HepG2 (cell line): ENCODE measurements around the gene ZBTB45. TPM values are rescaled to one million over a fixed set of nuclear protein-coding genes. Genes with fewer than 3 reads are reported as not detected.

Experiments used
- ATF7-NPFF ChIP-seq: sonication (generic); formaldehyde crosslinking; IDR thresholded peaks from 2 replicates; pipeline ENCODE4 v1.8.1; 2023; ENCODE audit warnings: mild to moderate bottlenecking, low read depth, missing genetic modification reagents, moderate library complexity
- CHD4 ChIP-seq: fragments of 200-600 bp; sonication (generic); IDR thresholded peaks from 2 replicates; pipeline ENCODE4 v1.7.0; 2017; ENCODE audit warnings: mild to moderate bottlenecking, low read length, borderline replicate concordance
- DNMT3B ChIP-seq: conservative IDR thresholded peaks from 2 replicates; pipeline ENCODE4 v1.6.1; 2016; ENCODE audit warnings: missing biosample characterization, control low read depth
- ETV6 ChIP-seq: sonication (generic); formaldehyde crosslinking; conservative IDR thresholded peaks from 2 replicates; pipeline ENCODE4 v1.4.0; 2020; ENCODE audit warnings: missing genetic modification reagents
- NFIB ChIP-seq: sonication (generic); formaldehyde crosslinking; IDR thresholded peaks from 2 replicates; pipeline ENCODE4 v1.9.0; 2021; ENCODE audit warnings: missing genetic modification reagents, mild to moderate bottlenecking, borderline replicate concordance
- RBAK ChIP-seq: sonication (generic); formaldehyde crosslinking; IDR thresholded peaks from 2 replicates; pipeline ENCODE4 v1.5.1; 2020; ENCODE audit warnings: mild to moderate bottlenecking, missing genetic modification reagents
- SIX4 ChIP-seq: sonication (generic); formaldehyde crosslinking; IDR thresholded peaks from 2 replicates; pipeline ENCODE4 v1.4.0; 2020; ENCODE audit warnings: missing genetic modification reagents
- ZNF24 ChIP-seq: fragments of 450-650 bp; IDR thresholded peaks from 2 replicates; pipeline ENCODE4 v1.6.1; 2017; ENCODE audit warnings: antibody characterized with exemption, mild to moderate bottlenecking
- ZNF367 ChIP-seq: sonication (generic); formaldehyde crosslinking; IDR thresholded peaks from 2 replicates; pipeline ENCODE4 v1.4.0; 2020; ENCODE audit warnings: missing genetic modification reagents, borderline replicate concordance
- ZNF431 ChIP-seq: sonication (generic); formaldehyde crosslinking; IDR thresholded peaks from 2 replicates; pipeline ENCODE4 v1.9.0; 2022; ENCODE audit warnings: missing genetic modification reagents, low read depth, mild to moderate bottlenecking, borderline replicate concordance
- ZNF773 ChIP-seq: sonication (generic); formaldehyde crosslinking; IDR thresholded peaks from 2 replicates; pipeline ENCODE4 v1.4.0; 2020; ENCODE audit warnings: missing genetic modification reagents, borderline replicate concordance
- ZNF776 ChIP-seq: sonication (generic); formaldehyde crosslinking; IDR thresholded peaks from 2 replicates; pipeline ENCODE4 v1.4.0; 2020; ENCODE audit warnings: mild to moderate bottlenecking, missing genetic modification reagents
- polyA plus RNA-seq, 8 experiments: library from polyadenylated mRNA; depleted of rRNA in 3 of 8; stranded (reverse) in 7 of 8; unstranded in 1 of 8; fragments of >200 nt; fragmentation: Illumina TruSeq in 4 of 8; extraction: Trizol in 4 of 8; gene quantifications; 2 replicates each; pipeline versions ENCODE4 v1.2.1 to v1.2.3, GENCODE V29; 2011 to 2016; ENCODE audit warnings: low read depth in 4 of 8, missing spikeins in 1 of 8, mixed read lengths in 1 of 8; ENCODE audit not compliant: insufficient read depth in 1 of 8
- total RNA-seq, 5 experiments: library from RNA; depleted of rRNA; stranded (reverse); fragments of >200 nt; fragmentation: Illumina TruSeq; extraction: Trizol; gene quantifications; 2 replicates each; pipeline ENCODE4 v1.2.3, GENCODE V29; 2016; ENCODE audit warnings: low read depth in 1 of 5
- TF ChIP-seq, protein P1 (sequence below): sonication (generic); formaldehyde crosslinking; IDR thresholded peaks from 2 replicates; pipeline ENCODE4 v1.5.1; 2020; ENCODE audit warnings: mild to moderate bottlenecking, missing genetic modification reagents
- TF ChIP-seq, protein P2 (sequence below): sonication (generic); formaldehyde crosslinking; IDR thresholded peaks from 2 replicates; pipeline ENCODE4 v1.4.0; 2020; ENCODE audit warnings: missing genetic modification reagents
- TF ChIP-seq, protein P3 (sequence below): sonication (generic); formaldehyde crosslinking; IDR thresholded peaks from 2 replicates; pipeline ENCODE4 v1.5.0; 2020; ENCODE audit warnings: missing genetic modification reagents
- TF ChIP-seq, protein P4 (sequence below): sonication (generic); formaldehyde crosslinking; IDR thresholded peaks from 2 replicates; pipeline ENCODE4 v1.4.0; 2020; ENCODE audit warnings: missing genetic modification reagents; ENCODE audit errors: not compliant biosample characterization
- TF ChIP-seq, protein P5 (sequence below): sonication (generic); formaldehyde crosslinking; IDR thresholded peaks from 2 replicates; pipeline ENCODE4 v1.4.0; 2020; ENCODE audit warnings: missing genetic modification reagents

ZBTB45 gene
- total and polyA plus RNA-seq, 2 of the 13 experiments (the other 11 are each of a cell fraction or from before 2014, with no cell fraction given) = 3.0 to 3.7 TPM

DNA sequence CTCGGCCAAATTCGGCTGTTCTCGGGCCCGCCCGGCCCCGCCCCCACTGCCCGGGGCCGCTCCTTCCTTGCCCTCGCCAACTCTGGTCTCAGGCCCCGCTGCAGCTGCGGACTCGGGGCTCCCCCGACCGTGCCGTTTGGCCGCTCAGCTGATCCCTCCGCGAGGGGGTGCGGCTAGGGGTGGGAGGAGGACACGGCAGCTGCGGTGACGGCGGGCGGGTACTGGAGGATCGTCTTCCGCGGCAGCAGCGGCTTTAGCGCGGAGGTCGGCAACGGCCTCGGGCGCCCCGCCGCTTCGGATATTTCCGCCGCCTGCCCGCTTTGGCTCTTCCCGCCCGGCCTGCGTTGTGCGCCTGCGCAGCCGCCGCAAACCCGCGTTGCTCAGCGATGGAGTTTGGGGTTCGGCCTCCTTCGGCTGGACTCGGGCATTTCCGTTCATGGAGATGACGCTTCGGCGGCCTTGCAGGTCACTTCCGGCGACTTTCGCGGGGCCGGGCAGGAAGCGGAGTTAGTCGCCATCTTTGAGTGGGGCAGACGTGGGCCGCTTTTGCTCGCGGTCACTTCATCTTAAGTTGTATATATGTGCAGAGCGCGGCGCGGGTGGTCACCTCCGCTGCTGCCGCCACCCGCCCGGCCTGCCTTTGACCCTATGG, 39.1 kb upstream of the ZBTB45 start (continued):
- TF ChIP-seq, protein P1, sequence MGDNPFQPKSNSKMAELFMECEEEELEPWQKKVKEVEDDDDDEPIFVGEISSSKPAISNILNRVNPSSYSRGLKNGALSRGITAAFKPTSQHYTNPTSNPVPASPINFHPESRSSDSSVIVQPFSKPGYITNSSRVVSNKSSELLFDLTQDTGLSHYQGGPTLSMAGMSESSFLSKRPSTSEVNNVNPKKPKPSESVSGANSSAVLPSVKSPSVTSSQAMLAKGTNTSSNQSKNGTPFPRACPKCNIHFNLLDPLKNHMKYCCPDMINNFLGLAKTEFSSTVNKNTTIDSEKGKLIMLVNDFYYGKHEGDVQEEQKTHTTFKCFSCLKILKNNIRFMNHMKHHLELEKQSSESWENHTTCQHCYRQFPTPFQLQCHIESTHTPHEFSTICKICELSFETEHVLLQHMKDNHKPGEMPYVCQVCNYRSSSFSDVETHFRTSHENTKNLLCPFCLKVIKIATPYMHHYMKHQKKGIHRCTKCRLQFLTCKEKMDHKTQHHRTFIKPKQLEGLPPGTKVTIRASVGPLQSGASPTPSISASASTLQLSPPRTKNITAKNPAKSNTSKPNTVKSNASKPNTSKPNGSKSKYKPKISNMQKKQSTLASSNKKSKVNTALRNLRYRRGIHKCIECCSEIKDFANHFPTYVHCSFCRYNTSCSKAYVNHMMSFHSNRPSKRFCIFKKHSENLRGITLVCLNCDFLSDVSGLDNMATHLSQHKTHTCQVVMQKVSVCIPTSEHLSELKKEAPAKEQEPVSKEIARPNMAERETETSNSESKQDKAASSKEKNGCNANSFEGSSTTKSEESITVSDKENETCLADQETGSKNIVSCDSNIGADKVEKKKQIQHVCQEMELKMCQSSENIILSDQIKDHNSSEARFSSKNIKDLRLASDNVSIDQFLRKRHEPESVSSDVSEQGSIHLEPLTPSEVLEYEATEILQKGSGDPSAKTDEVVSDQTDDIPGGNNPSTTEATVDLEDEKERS (CRISPR knock-in tag) = peak; percentile 20; the same call in 1 of the 2 replicates
- TF ChIP-seq, protein P2, sequence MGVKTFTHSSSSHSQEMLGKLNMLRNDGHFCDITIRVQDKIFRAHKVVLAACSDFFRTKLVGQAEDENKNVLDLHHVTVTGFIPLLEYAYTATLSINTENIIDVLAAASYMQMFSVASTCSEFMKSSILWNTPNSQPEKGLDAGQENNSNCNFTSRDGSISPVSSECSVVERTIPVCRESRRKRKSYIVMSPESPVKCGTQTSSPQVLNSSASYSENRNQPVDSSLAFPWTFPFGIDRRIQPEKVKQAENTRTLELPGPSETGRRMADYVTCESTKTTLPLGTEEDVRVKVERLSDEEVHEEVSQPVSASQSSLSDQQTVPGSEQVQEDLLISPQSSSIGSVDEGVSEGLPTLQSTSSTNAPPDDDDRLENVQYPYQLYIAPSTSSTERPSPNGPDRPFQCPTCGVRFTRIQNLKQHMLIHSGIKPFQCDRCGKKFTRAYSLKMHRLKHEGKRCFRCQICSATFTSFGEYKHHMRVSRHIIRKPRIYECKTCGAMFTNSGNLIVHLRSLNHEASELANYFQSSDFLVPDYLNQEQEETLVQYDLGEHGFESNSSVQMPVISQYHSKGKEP (CRISPR knock-in tag) = peak; percentile 77; the same call in 1 of the 2 replicates
- TF ChIP-seq SIX4 (CRISPR knock-in tag) (no peak), ZNF776 (CRISPR knock-in tag) (no peak), RBAK (CRISPR knock-in tag) (no peak), CHD4 (no peak), ATF7-NPFF (CRISPR knock-in tag) (peak; percentile 62; the same call in 1 of the 2 replicates), ZNF773 (CRISPR knock-in tag) (peak; percentile 69), DNMT3B (no peak), ZNF24 (no peak), ZNF431 (CRISPR knock-in tag) (no peak), ETV6 (no peak), ZNF367 (peak; percentile 77; the same call in 1 of the 2 replicates), NFIB (0 out of 2 replicates have a peak, but pooled peaks have one; percentile 21)
- TF ChIP-seq, protein P3, sequence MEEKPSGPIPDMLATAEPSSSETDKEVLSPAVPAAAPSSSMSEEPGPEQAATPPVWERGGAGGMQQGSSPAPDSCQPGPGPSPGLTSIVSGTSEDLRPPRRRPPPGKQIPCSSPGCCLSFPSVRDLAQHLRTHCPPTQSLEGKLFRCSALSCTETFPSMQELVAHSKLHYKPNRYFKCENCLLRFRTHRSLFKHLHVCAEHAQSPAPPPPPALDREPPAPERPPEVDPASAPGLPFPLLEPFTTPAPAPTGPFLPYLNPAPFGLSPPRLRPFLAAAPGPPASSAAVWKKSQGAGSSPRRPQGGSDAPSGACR (CRISPR knock-in tag) = no peak; the same call in 1 of the 2 replicates
- TF ChIP-seq, protein P4, sequence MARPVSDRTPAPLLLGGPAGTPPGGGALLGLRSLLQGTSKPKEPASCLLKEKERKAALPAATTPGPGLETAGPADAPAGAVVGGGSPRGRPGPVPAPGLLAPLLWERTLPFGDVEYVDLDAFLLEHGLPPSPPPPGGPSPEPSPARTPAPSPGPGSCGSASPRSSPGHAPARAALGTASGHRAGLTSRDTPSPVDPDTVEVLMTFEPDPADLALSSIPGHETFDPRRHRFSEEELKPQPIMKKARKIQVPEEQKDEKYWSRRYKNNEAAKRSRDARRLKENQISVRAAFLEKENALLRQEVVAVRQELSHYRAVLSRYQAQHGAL (CRISPR knock-in tag) = peak; percentile 45
- TF ChIP-seq, protein P5, sequence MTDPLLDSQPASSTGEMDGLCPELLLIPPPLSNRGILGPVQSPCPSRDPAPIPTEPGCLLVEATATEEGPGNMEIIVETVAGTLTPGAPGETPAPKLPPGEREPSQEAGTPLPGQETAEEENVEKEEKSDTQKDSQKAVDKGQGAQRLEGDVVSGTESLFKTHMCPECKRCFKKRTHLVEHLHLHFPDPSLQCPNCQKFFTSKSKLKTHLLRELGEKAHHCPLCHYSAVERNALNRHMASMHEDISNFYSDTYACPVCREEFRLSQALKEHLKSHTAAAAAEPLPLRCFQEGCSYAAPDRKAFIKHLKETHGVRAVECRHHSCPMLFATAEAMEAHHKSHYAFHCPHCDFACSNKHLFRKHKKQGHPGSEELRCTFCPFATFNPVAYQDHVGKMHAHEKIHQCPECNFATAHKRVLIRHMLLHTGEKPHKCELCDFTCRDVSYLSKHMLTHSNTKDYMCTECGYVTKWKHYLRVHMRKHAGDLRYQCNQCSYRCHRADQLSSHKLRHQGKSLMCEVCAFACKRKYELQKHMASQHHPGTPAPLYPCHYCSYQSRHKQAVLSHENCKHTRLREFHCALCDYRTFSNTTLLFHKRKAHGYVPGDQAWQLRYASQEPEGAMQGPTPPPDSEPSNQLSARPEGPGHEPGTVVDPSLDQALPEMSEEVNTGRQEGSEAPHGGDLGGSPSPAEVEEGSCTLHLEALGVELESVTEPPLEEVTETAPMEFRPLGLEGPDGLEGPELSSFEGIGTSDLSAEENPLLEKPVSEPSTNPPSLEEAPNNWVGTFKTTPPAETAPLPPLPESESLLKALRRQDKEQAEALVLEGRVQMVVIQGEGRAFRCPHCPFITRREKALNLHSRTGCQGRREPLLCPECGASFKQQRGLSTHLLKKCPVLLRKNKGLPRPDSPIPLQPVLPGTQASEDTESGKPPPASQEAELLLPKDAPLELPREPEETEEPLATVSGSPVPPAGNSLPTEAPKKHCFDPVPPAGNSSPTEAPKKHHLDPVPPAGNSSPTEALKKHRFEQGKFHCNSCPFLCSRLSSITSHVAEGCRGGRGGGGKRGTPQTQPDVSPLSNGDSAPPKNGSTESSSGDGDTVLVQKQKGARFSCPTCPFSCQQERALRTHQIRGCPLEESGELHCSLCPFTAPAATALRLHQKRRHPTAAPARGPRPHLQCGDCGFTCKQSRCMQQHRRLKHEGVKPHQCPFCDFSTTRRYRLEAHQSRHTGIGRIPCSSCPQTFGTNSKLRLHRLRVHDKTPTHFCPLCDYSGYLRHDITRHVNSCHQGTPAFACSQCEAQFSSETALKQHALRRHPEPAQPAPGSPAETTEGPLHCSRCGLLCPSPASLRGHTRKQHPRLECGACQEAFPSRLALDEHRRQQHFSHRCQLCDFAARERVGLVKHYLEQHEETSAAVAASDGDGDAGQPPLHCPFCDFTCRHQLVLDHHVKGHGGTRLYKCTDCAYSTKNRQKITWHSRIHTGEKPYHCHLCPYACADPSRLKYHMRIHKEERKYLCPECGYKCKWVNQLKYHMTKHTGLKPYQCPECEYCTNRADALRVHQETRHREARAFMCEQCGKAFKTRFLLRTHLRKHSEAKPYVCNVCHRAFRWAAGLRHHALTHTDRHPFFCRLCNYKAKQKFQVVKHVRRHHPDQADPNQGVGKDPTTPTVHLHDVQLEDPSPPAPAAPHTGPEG (CRISPR knock-in tag) = peak; percentile 85; the same call in 1 of the 2 replicates
